Loucy (cell line): ENCODE measurements around the gene RAB32.

Source experiments
- H2AFZ ChIP-seq: fragments of 200-600 bp; sonication (generic); 2 replicates; pipeline ENCODE4 v1.6.0; 2016; ENCODE audit warnings: antibody characterized with exemption, mild to moderate bottlenecking, low read length, moderate library complexity
- H3F3A ChIP-seq: fragments of 200-600 bp; 2 replicates; pipeline ENCODE4 v1.6.0; 2016; ENCODE audit warnings: antibody characterized with exemption, low read depth, mild to moderate bottlenecking
- H3K27me3 ChIP-seq: fragments of 200-600 bp; sonication (generic); 2 replicates; pipeline ENCODE4 v1.6.1; 2014; ENCODE audit warnings: low read length, mild to moderate bottlenecking; ENCODE audit not compliant: insufficient read depth, poor library complexity, severe bottlenecking
- H3K36me3 ChIP-seq: fragments of 200-600 bp; sonication (generic); 2 replicates; pipeline ENCODE4 v1.6.1; 2016; ENCODE audit warnings: low read length; ENCODE audit not compliant: insufficient read depth
- H3K4me1 ChIP-seq: fragments of 200-600 bp; sonication (generic); 2 replicates; pipeline ENCODE4 v1.5.1; 2014; ENCODE audit warnings: low read length, mild to moderate bottlenecking; ENCODE audit not compliant: insufficient read depth, poor library complexity, severe bottlenecking
- H3K4me2 ChIP-seq: fragments of 200-600 bp; sonication (generic); 2 replicates; pipeline ENCODE4 v1.6.0; 2014; ENCODE audit warnings: antibody characterized with exemption, low read length, low read depth, mild to moderate bottlenecking; ENCODE audit not compliant: poor library complexity, severe bottlenecking
- H3K4me3 ChIP-seq: fragments of 200-600 bp; sonication (generic); 2 replicates; pipeline ENCODE4 v1.5.1; 2014; ENCODE audit warnings: low read length, mild to moderate bottlenecking, mixed read lengths; ENCODE audit not compliant: poor library complexity, severe bottlenecking
- H3K79me2 ChIP-seq: fragments of 200-600 bp; sonication (generic); 2 replicates; pipeline ENCODE4 v1.6.1; 2014; ENCODE audit warnings: low read length; ENCODE audit not compliant: insufficient read depth
- H3K9ac ChIP-seq: fragments of 200-600 bp; sonication (generic); 2 replicates; pipeline ENCODE4 v1.6.0; 2014; ENCODE audit warnings: mild to moderate bottlenecking, low read depth, low read length, moderate library complexity; ENCODE audit not compliant: poor library complexity, severe bottlenecking
- H3K9me2 ChIP-seq: fragments of 200-600 bp; sonication (generic); replicated peaks from 2 replicates; pipeline ENCODE4 v1.6.1; 2016; ENCODE audit warnings: low read depth, low read length, mixed read lengths
- H3K9me3 ChIP-seq: fragments of 200-600 bp; sonication (generic); 2 replicates; pipeline ENCODE4 v1.6.1; 2014; ENCODE audit warnings: mild to moderate bottlenecking, antibody characterized with exemption, low read length, low read depth; ENCODE audit not compliant: insufficient read depth
- H4K20me1 ChIP-seq: fragments of 200-600 bp; sonication (generic); 2 replicates; pipeline ENCODE4 v1.6.0; 2014; ENCODE audit warnings: antibody characterized with exemption, low read length, mild to moderate bottlenecking; ENCODE audit not compliant: insufficient read depth, poor library complexity, severe bottlenecking
- CTCF ChIP-seq: fragments of 200-600 bp; sonication (generic); conservative IDR thresholded peaks from 2 replicates; pipeline ENCODE4 v1.5.1; 2014; ENCODE audit warnings: mild to moderate bottlenecking, antibody characterized with exemption, low read length
- EZH2phosphoT487 ChIP-seq: fragments of 200-600 bp; IDR thresholded peaks from 2 replicates; pipeline ENCODE4 v1.6.1; 2018; ENCODE audit warnings: antibody characterized with exemption, mild to moderate bottlenecking, moderate library complexity, borderline replicate concordance

RAB32 gene

DNA sequence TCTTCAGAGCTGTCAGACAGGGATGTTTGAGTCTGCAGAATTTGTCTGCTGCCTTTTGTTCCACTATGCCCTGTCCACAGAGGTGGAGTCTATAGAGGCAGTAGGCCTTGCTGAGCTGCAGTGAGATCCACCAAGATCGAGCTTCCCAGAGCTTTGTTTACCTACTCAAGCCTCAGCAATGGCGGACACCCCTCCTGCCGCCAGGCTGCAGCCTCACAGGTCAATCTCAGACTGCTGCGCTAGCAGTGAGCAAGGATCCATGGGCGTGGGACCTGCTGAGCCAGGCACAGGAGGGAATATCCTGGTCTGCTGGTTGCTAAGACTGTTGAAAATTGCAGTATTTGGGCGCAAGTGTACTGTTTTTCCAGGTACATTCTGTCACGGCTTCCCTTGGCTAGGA is 28.4 kb upstream of the RAB32 start:
- Histone ChIP-seq H3K9ac (no peak overlapping the region), H3K4me1 (no peaks in the 10 kb centered on the region), H3K4me2 (no peak overlapping the region), H3F3A (no peaks in the 10 kb centered on the region), H3K27me3 (no peaks in the 10 kb centered on the region), H3K4me3 (no peak overlapping the region), H3K9me2 (no peaks in the 10 kb centered on the region), H3K79me2 (no peaks in the 10 kb centered on the region), H3K36me3 (no peaks in the 10 kb centered on the region), H4K20me1 (no peaks in the 10 kb centered on the region), H2AFZ (no peak overlapping the region), H3K9me3 (no peaks in the 10 kb centered on the region)
- TF ChIP-seq CTCF = no peak
- TF ChIP-seq EZH2phosphoT487 = no peak

GRCh38 chr6:146526192-146526591 is 17.4 kb upstream of the RAB32 start:
- H2AFZ ChIP-seq = no peak overlapping the region
- no peaks in the 10 kb centered on the region for H3K4me1 ChIP-seq
- no peaks in the 10 kb centered on the region for H3K27me3 ChIP-seq
- H3K4me3 ChIP-seq = no peak overlapping the region
- no peaks in the 10 kb centered on the region for H3F3A ChIP-seq
- no peak overlapping the region for H3K4me2 ChIP-seq
- no peaks in the 10 kb centered on the region for H3K9me2 ChIP-seq
- H3K79me2 ChIP-seq = no peaks in the 10 kb centered on the region
- H3K36me3 ChIP-seq = no peaks in the 10 kb centered on the region
- H3K9me3 ChIP-seq = peaks cover 11% of the 10 kb centered on the region; the same call in 1 of the 2 replicates
- no peak overlapping the region for H3K9ac ChIP-seq
- H4K20me1 ChIP-seq = no peaks in the 10 kb centered on the region
- peak; percentile 50 for TF ChIP-seq CTCF
- TF ChIP-seq EZH2phosphoT487 = no peak

DNA sequence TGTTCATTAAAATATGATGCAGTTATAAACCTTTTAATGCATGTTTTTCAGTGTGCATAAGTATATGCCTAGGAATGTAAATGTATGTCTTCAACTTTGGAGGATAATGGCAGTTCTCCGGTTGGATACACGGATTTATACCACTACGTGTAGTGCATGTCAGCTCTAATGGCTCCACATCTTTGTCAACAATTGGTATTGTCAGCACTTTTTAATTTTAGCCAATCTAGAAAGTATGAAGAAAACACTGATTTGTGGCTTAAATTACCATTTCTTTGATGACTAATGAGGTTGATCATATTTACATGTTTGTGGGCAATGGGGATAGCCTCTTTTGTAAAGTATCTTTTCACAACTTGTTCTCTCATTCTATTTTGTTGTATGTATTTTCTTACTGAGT is 10.9 kb upstream of the RAB32 start:
- no peaks in the 10 kb centered on the region for H3K9me2 ChIP-seq
- H2AFZ ChIP-seq = no peak overlapping the region
- no peaks in the 10 kb centered on the region for H3K9me3 ChIP-seq
- H3K4me1 ChIP-seq = no peaks in the 10 kb centered on the region
- no peak overlapping the region for H3K4me2 ChIP-seq
- H3K36me3 ChIP-seq = no peaks in the 10 kb centered on the region
- no peaks in the 10 kb centered on the region for H3F3A ChIP-seq
- H3K27me3 ChIP-seq = no peaks in the 10 kb centered on the region
- no peaks in the 10 kb centered on the region for H3K79me2 ChIP-seq
- TF ChIP-seq CTCF (no peak), EZH2phosphoT487 (no peak)
- no peak overlapping the region for H3K9ac ChIP-seq
- H3K4me3 ChIP-seq = no peak overlapping the region
- H4K20me1 ChIP-seq = no peaks in the 10 kb centered on the region
